Neural cell (in vitro differentiated cells): ENCODE results near the gene RUNX1. TPM values are rescaled to one million over a fixed set of nuclear protein-coding genes. Genes with fewer than 3 reads are reported as not detected.

Source experiments
- H2AFZ ChIP-seq: fragments of 200-600, 300-800 bp; sonication (generic), shearing (Covaris generic); 2 replicates; pipeline ENCODE4 v1.6.0; 2014; ENCODE audit warnings: low read depth, mild to moderate bottlenecking, antibody characterized with exemption, low read length, moderate library complexity
- H3F3A ChIP-seq: fragments of 200-600 bp; shearing (Covaris generic); 2 replicates; pipeline ENCODE4 v1.6.1; 2016; ENCODE audit warnings: mild to moderate bottlenecking, moderate library complexity, mixed read lengths, antibody characterized with exemption, low read length; ENCODE audit not compliant: insufficient read depth, poor library complexity, severe bottlenecking
- H3K27ac ChIP-seq: fragments of 200-600, 300-800 bp; sonication (generic), shearing (Covaris generic); 2 replicates; pipeline ENCODE4 v1.5.1; 2014; ENCODE audit warnings: mild to moderate bottlenecking, low read length, moderate library complexity
- H3K27me3 ChIP-seq: fragments of 300-800, 200-600 bp; sonication (generic), shearing (Covaris generic); 2 replicates; pipeline ENCODE4 v1.6.0; 2014; ENCODE audit warnings: mild to moderate bottlenecking, low read depth, low read length, moderate library complexity; ENCODE audit not compliant: insufficient read depth
- H3K36me3 ChIP-seq: fragments of 300-800, 200-600 bp; sonication (generic), shearing (Covaris generic); 2 replicates; pipeline ENCODE4 v1.5.1; 2014; ENCODE audit warnings: mild to moderate bottlenecking, antibody characterized with exemption, low read length, moderate library complexity; ENCODE audit not compliant: insufficient read depth
- H3K4me2 ChIP-seq: fragments of 300-800, 200-600 bp; sonication (generic), shearing (Covaris generic); 2 replicates; pipeline ENCODE4 v1.6.0; 2014; ENCODE audit warnings: mild to moderate bottlenecking, low read length
- H3K4me3 ChIP-seq: fragments of 300-800, 200-600 bp; sonication (generic), shearing (Covaris generic); 2 replicates; pipeline ENCODE4 v1.5.1; 2014; ENCODE audit warnings: mild to moderate bottlenecking, low read length, moderate library complexity
- H3K79me2 ChIP-seq: fragments of 200-600 bp; shearing (Covaris generic); replicated peaks from 2 replicates; pipeline ENCODE4 v1.6.0; 2014; ENCODE audit warnings: mild to moderate bottlenecking, low read length, moderate library complexity; ENCODE audit not compliant: insufficient read depth
- H3K9ac ChIP-seq: fragments of 300-800, 200-600 bp; sonication (generic), shearing (Covaris generic); 2 replicates; pipeline ENCODE4 v1.6.1; 2016; ENCODE audit warnings: mild to moderate bottlenecking, low read length, mixed read lengths
- H3K9me2 ChIP-seq: fragments of 200-600 bp; shearing (Covaris generic); 2 replicates; pipeline ENCODE4 v1.6.1; 2016; ENCODE audit warnings: mild to moderate bottlenecking, low read length, mixed read lengths; ENCODE audit not compliant: insufficient read depth
- H3K9me3 ChIP-seq: fragments of 200-600, 300-800 bp; sonication (generic), shearing (Covaris generic); 2 replicates; pipeline ENCODE4 v1.6.1; 2016; ENCODE audit warnings: mild to moderate bottlenecking, mixed run types, low read length, moderate library complexity, mixed read lengths
- H4K20me1 ChIP-seq: fragments of 200-600 bp; shearing (Covaris generic); 2 replicates; pipeline ENCODE4 v1.6.1; 2016; ENCODE audit warnings: mild to moderate bottlenecking, mixed run types; ENCODE audit not compliant: insufficient read depth
- EP300 ChIP-seq: fragments of 450-650 bp; conservative IDR thresholded peaks from 2 replicates; pipeline ENCODE4 v1.6.1; 2014; ENCODE audit warnings: antibody characterized with exemption, mild to moderate bottlenecking, moderate library complexity; ENCODE audit not compliant: poor library complexity, severe bottlenecking
- EZH2 ChIP-seq: fragments of 200-600, 300-800 bp; shearing (Covaris generic), sonication (generic); IDR thresholded peaks from 2 replicates; pipeline ENCODE4 v1.6.1; 2014; ENCODE audit warnings: antibody characterized with exemption, low read length, borderline replicate concordance, mild to moderate bottlenecking; ENCODE audit not compliant: insufficient read depth, poor library complexity, severe bottlenecking
- MXI1 ChIP-seq: fragments of 450-650 bp; conservative IDR thresholded peaks from 2 replicates; pipeline ENCODE4 v1.6.1; 2014; ENCODE audit warnings: antibody characterized with exemption, mild to moderate bottlenecking; ENCODE audit not compliant: poor library complexity, severe bottlenecking
- POLR2AphosphoS5 ChIP-seq: IDR thresholded peaks from 2 replicates; pipeline ENCODE4 v1.6.1; 2012
- RAD21 ChIP-seq: fragments of 450-650 bp; conservative IDR thresholded peaks from 2 replicates; pipeline ENCODE4 v1.6.1; 2014; ENCODE audit warnings: antibody characterized with exemption, mild to moderate bottlenecking, moderate library complexity
- SMC3 ChIP-seq: fragments of 450-650 bp; conservative IDR thresholded peaks from 2 replicates; pipeline ENCODE4 v1.6.1; 2014; ENCODE audit warnings: antibody characterized with exemption, mild to moderate bottlenecking, moderate library complexity; ENCODE audit not compliant: poor library complexity
- TAF1 ChIP-seq: IDR thresholded peaks from 2 replicates; pipeline ENCODE4 v1.6.1; 2012; ENCODE audit warnings: low read depth
- polyA plus RNA-seq: library from polyadenylated mRNA; depleted of rRNA; stranded (reverse); fragments of >200 nt; gene quantifications from 2 replicates; pipeline ENCODE4 v1.2.3, GENCODE V29; 2014
- TF ChIP-seq, protein P1 (sequence below): fragments of 450-650 bp; IDR thresholded peaks from 2 replicates; pipeline ENCODE4 v1.5.1; 2014; ENCODE audit warnings: antibody characterized with exemption, mild to moderate bottlenecking, moderate library complexity; ENCODE audit not compliant: poor library complexity, severe bottlenecking
- TF ChIP-seq, protein P2 (sequence below): IDR thresholded peaks from 2 replicates; pipeline ENCODE4 v1.6.1; 2012; ENCODE audit warnings: borderline replicate concordance

The RUNX1 gene
- polyA plus RNA-seq, 1 donor from 2014 or later = not detected

DNA sequence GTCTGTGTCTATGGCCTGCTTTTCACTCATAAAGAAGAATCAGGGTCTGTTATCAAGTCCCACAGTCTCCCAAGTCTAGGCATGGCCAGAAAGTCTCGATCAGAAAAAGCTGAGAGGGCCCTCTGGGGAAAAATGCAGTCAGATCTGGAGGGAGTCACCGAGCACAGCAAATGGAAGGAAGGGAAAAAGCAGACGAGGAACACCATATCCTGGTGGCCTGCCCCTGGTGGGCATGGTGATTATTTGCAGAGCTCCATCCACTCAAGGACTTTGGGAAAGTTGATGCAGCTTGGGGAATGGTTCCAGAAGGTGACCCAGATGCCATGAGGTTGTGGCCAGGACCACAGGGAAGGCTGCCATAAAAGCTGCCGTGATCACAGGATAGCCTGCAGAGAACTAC, 191.2 kb downstream of the RUNX1 start:
- Histone ChIP-seq H3K79me2 (no peaks in the 10 kb centered on the region), H3K27ac (no peak overlapping the region), H3K9ac (no peak overlapping the region), H3K36me3 (no peaks in the 10 kb centered on the region), H3K27me3 (no peaks in the 10 kb centered on the region), H3K4me2 (no peak overlapping the region), H3F3A (no peaks in the 10 kb centered on the region), H3K9me2 (no peaks in the 10 kb centered on the region), H2AFZ (no peak overlapping the region), H3K9me3 (no peaks in the 10 kb centered on the region), H3K4me3 (no peak overlapping the region), H4K20me1 (no peaks in the 10 kb centered on the region)
- no peak for TF ChIP-seq EZH2
- no peak for TF ChIP-seq TAF1
- TF ChIP-seq, protein P1, sequence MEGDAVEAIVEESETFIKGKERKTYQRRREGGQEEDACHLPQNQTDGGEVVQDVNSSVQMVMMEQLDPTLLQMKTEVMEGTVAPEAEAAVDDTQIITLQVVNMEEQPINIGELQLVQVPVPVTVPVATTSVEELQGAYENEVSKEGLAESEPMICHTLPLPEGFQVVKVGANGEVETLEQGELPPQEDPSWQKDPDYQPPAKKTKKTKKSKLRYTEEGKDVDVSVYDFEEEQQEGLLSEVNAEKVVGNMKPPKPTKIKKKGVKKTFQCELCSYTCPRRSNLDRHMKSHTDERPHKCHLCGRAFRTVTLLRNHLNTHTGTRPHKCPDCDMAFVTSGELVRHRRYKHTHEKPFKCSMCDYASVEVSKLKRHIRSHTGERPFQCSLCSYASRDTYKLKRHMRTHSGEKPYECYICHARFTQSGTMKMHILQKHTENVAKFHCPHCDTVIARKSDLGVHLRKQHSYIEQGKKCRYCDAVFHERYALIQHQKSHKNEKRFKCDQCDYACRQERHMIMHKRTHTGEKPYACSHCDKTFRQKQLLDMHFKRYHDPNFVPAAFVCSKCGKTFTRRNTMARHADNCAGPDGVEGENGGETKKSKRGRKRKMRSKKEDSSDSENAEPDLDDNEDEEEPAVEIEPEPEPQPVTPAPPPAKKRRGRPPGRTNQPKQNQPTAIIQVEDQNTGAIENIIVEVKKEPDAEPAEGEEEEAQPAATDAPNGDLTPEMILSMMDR = no peak
- no peak for TF ChIP-seq EP300
- TF ChIP-seq SMC3 = no peak
- TF ChIP-seq RAD21 = no peak
- no peak for TF ChIP-seq MXI1
- no peak for TF ChIP-seq POLR2AphosphoS5
- TF ChIP-seq, protein P2, sequence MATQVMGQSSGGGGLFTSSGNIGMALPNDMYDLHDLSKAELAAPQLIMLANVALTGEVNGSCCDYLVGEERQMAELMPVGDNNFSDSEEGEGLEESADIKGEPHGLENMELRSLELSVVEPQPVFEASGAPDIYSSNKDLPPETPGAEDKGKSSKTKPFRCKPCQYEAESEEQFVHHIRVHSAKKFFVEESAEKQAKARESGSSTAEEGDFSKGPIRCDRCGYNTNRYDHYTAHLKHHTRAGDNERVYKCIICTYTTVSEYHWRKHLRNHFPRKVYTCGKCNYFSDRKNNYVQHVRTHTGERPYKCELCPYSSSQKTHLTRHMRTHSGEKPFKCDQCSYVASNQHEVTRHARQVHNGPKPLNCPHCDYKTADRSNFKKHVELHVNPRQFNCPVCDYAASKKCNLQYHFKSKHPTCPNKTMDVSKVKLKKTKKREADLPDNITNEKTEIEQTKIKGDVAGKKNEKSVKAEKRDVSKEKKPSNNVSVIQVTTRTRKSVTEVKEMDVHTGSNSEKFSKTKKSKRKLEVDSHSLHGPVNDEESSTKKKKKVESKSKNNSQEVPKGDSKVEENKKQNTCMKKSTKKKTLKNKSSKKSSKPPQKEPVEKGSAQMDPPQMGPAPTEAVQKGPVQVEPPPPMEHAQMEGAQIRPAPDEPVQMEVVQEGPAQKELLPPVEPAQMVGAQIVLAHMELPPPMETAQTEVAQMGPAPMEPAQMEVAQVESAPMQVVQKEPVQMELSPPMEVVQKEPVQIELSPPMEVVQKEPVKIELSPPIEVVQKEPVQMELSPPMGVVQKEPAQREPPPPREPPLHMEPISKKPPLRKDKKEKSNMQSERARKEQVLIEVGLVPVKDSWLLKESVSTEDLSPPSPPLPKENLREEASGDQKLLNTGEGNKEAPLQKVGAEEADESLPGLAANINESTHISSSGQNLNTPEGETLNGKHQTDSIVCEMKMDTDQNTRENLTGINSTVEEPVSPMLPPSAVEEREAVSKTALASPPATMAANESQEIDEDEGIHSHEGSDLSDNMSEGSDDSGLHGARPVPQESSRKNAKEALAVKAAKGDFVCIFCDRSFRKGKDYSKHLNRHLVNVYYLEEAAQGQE = no peak

DNA sequence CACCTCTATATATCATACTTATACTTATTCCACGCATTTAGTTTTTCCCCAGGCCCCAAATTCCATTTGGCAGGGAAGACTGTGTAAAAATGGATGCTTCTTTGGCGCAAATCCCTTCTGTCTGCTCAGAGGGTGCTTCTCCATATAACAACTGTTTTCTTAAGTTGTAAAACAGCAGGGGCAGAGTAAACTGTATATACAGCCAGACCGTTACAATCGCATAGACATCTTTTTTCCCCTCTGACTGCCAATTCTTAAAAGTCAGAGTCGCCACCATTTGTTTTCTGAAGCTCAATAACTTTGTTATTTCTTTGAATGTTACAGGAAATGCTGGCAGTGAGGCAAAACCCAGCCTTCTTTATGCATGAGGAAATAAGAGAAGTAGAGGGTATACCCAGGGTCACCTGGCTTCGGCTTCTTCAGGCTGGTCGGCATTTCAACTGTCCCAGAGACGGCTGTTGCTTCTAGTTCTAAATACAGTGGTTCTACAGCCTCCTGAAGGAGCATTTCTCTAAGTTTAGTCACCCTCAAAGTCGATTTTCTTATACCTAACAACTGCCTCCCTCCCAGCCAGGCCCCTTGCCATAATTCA, 191.9 kb downstream of the RUNX1 start:
- no peaks in the 10 kb centered on the region for H3K36me3 ChIP-seq
- H3K9me2 ChIP-seq = no peaks in the 10 kb centered on the region
- H3K9me3 ChIP-seq = no peaks in the 10 kb centered on the region
- H2AFZ ChIP-seq = no peak overlapping the region
- no peaks in the 10 kb centered on the region for H3F3A ChIP-seq
- no peak overlapping the region for H3K27ac ChIP-seq
- H3K79me2 ChIP-seq = no peaks in the 10 kb centered on the region
- H4K20me1 ChIP-seq = no peaks in the 10 kb centered on the region
- no peak overlapping the region for H3K9ac ChIP-seq
- TF ChIP-seq TAF1 (no peak), MXI1 (no peak), EZH2 (no peak), SMC3 (no peak), POLR2AphosphoS5 (no peak), EP300 (no peak), RAD21 (no peak)
- TF ChIP-seq, protein P1 = no peak
- TF ChIP-seq, protein P2 = no peak
- H3K4me3 ChIP-seq = no peak overlapping the region
- no peak overlapping the region for H3K4me2 ChIP-seq
- H3K27me3 ChIP-seq = no peaks in the 10 kb centered on the region
